Spleen (tissue), 11 donors: Measurements from ENCODE around the gene MAST2. TPM values are rescaled to one million over a fixed set of nuclear protein-coding genes. Genes with fewer than 3 reads are reported as not detected.

Experiments
- DNase-seq: peaks from one replicate; pipeline ENCODE4 v3.0.0-alpha.2; 2020
- H3K27ac ChIP-seq, 8 donors: fragments of 200-600 bp; sonication (generic) in 7 of 8; 1 replicate in 4 of 8; 2 replicates in 4 of 8; pipeline versions ENCODE4 v1.5.0 to v1.8.0; 2016 to 2021; ENCODE audit warnings: inconsistent platforms in 4 of 8, mild to moderate bottlenecking in 4 of 8, moderate library complexity in 1 of 8
- H3K27me3 ChIP-seq, 7 donors: fragments of 200-600 bp; sonication (generic) in 6 of 7; replicated peaks in 1 of 7; 1 replicate in 4 of 7; 2 replicates in 3 of 7; pipeline versions ENCODE4 v1.5.0 to v1.8.0; 2016 to 2021; ENCODE audit warnings: inconsistent platforms in 3 of 7, mild to moderate bottlenecking in 1 of 7
- H3K36me3 ChIP-seq, 6 donors: fragments of 200-600 bp; sonication (generic) in 5 of 6; 1 replicate in 4 of 6; 2 replicates in 2 of 6; pipeline versions ENCODE4 v1.5.0 to v1.8.0; 2016 to 2021; ENCODE audit warnings: inconsistent platforms in 2 of 6
- H3K4me1 ChIP-seq, 6 donors: fragments of 200-600 bp; sonication (generic) in 5 of 6; 1 replicate in 3 of 6; 2 replicates in 3 of 6; pipeline versions ENCODE4 v1.5.0 to v1.8.0; 2016 to 2021; ENCODE audit warnings: inconsistent platforms in 3 of 6
- H3K4me3 ChIP-seq, 8 donors: fragments of 200-600 bp; sonication (generic) in 7 of 8; 1 replicate in 4 of 8; 2 replicates in 4 of 8; pipeline versions ENCODE4 v1.5.0 to v1.8.0; 2016 to 2021; ENCODE audit warnings: inconsistent platforms in 4 of 8, mild to moderate bottlenecking in 4 of 8, moderate library complexity in 2 of 8
- H3K9me3 ChIP-seq, 8 donors: fragments of 200-600 bp; sonication (generic) in 7 of 8; 1 replicate in 4 of 8; 2 replicates in 4 of 8; pipeline versions ENCODE4 v1.5.0 to v1.8.0; 2016 to 2021; ENCODE audit warnings: inconsistent platforms in 4 of 8
- POLR2A ChIP-seq, 3 donors: fragments of 450-650 bp; IDR thresholded peaks; one replicate each; pipeline ENCODE4 v1.5.1; 2017; ENCODE audit warnings: antibody characterized with exemption in 3 of 3, mild to moderate bottlenecking in 1 of 3
- POLR2AphosphoS5 ChIP-seq, 3 donors: sonication (generic); formaldehyde crosslinking; IDR thresholded peaks; one replicate each; pipeline ENCODE4 v1.5.1; 2017; ENCODE audit warnings: antibody characterized with exemption in 3 of 3
- WGBS, 5 donors: extraction: QIAGEN DNeasy Blood & Tissue Kit in 3 of 5; methylation state at CpG; one replicate each; pipeline versions ENCODE4 v1.1.5 to v1.1.7; 2013 to 2018; 5-methylcytosine and 5-hydroxymethylcytosine counted together
- intact Hi-C: fragments of 100-400 bp; cut with DNase I; formaldehyde crosslinking; loops from one replicate; pipeline ENCODE4 v1.15.0; 2023; ENCODE audit warnings: low total_unique reads
- polyA plus RNA-seq, 3 donors: library from polyadenylated mRNA; stranded (reverse); fragments of 200-250 nt; gene quantifications; one replicate each; pipeline ENCODE4 v1.2.1, GENCODE V29; 2013
- total RNA-seq, 7 donors: library from RNA; depleted of rRNA in 3 of 7; stranded (reverse); fragments of >200 nt in 3 of 7; fragmentation: NEBNext Ultra II Directional in 4 of 7; extraction: Animal tissue kit (Norgen Biotek cat#: 25700) in 4 of 7; gene quantifications; one replicate each; pipeline versions ENCODE4 v1.1.0 to v1.2.1, GENCODE V29; 2016 to 2021
- TF ChIP-seq, protein P1 (sequence below), 11 experiments: fragments of 200-600 bp in 7 of 11; fragments of 450-650 bp in 4 of 11; sonication (generic) in 4 of 11; IDR thresholded peaks in 8 of 11; conservative IDR thresholded peaks in 3 of 11; 1 replicate in 7 of 11; 2 replicates in 4 of 11; pipeline versions ENCODE4 v1.4.0 to v1.8.0; 2016 to 2021; ENCODE audit warnings: antibody characterized with exemption in 11 of 11, inconsistent platforms in 4 of 11, mild to moderate bottlenecking in 1 of 11
- donor health status: healthy with polysubstance abuse.
- donor health status: DM: no; HTN: no; CAD: no; lungs with moderate emphysema.
- donor health status: DM: no; HTN: no; CAD: no.
- donor health status: Bipolar disorder and iron deficiency.
- donor health status: healthy.
- donor health status: DM: no; HTN: no; CAD: no.
- donor health status: DM: yes; HTN: yes; CAD: no.

Gene MAST2
- total and polyA plus RNA-seq, 10 donors: 3.6 to 19.4 (median 12.9) TPM

DNA sequence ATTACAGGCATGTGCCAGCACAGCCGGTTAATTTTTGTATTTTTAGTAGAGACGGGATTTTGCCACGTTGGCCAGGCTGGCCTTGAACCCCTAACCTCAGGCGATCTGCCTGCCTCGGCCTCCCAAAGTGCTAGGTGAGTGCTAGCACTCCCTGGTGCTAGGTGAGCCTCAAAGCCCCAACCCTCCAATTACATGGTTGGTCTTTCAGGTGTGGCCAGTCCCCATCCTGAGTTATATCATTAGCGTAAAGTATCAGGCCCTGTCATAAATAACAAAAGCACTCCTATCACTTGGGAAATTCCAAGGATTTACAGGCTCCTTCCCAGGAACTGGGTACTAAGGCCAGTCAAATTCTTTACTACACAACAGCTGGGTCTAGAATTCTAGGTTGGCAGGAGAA lies 191.0 kb downstream of the MAST2 start:
- Histone ChIP-seq H3K4me1 (peaks cover 0 to 5% (median 0%) of the 10 kb centered on the region in 6 donors), H3K27me3 (no peaks in the 10 kb centered on the region), H3K36me3 (peaks cover 0 to 14% (median 0%) of the 10 kb centered on the region in 6 donors), H3K4me3 (no peak overlapping the region), H3K9me3 (peaks cover 0 to 7% (median 0%) of the 10 kb centered on the region in 8 donors), H3K27ac (no peak overlapping the region)
- 88 to 96% (median 94%) methylated on average over 6 of the region's 6 CpGs for WGBS, 5 donors
- no peak for TF ChIP-seq POLR2A (IDR thresholded peaks at IDR 0.05)
- TF ChIP-seq POLR2AphosphoS5 (IDR thresholded peaks at IDR 0.05): no peak
- TF ChIP-seq, protein P1, sequence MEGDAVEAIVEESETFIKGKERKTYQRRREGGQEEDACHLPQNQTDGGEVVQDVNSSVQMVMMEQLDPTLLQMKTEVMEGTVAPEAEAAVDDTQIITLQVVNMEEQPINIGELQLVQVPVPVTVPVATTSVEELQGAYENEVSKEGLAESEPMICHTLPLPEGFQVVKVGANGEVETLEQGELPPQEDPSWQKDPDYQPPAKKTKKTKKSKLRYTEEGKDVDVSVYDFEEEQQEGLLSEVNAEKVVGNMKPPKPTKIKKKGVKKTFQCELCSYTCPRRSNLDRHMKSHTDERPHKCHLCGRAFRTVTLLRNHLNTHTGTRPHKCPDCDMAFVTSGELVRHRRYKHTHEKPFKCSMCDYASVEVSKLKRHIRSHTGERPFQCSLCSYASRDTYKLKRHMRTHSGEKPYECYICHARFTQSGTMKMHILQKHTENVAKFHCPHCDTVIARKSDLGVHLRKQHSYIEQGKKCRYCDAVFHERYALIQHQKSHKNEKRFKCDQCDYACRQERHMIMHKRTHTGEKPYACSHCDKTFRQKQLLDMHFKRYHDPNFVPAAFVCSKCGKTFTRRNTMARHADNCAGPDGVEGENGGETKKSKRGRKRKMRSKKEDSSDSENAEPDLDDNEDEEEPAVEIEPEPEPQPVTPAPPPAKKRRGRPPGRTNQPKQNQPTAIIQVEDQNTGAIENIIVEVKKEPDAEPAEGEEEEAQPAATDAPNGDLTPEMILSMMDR (IDR thresholded peaks at IDR 0.05 in 8 of 11, conservative IDR thresholded peaks at IDR 0.05 in 3 of 11): no peak
- DNase-seq: no peak
- intact Hi-C loops: no loop called here

DNA sequence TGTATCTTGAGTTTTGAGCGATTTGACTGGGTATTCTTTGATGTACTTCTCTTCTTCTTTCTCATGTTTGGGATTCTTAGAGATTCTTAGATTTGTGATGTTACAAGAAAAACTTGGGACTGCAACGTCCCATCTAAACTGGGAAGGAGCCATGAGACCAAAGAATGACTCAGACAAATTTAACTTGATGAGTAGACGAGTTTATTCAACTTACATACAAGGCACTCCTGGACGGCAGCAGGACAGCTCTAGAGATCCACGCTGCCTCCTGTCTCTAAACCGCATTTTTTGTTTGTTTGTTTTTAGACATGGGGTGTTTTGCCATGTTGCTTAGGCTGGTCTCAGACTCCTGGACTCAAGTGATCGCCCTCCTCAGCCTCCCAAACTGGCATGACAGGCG lies 191.9 kb downstream of the MAST2 start:
- TF ChIP-seq, protein P1 (IDR thresholded peaks at IDR 0.05 in 8 of 11, conservative IDR thresholded peaks at IDR 0.05 in 3 of 11): no peak
- TF ChIP-seq POLR2AphosphoS5 (IDR thresholded peaks at IDR 0.05) (no peak), POLR2A (IDR thresholded peaks at IDR 0.05) (no peak)

DNA sequence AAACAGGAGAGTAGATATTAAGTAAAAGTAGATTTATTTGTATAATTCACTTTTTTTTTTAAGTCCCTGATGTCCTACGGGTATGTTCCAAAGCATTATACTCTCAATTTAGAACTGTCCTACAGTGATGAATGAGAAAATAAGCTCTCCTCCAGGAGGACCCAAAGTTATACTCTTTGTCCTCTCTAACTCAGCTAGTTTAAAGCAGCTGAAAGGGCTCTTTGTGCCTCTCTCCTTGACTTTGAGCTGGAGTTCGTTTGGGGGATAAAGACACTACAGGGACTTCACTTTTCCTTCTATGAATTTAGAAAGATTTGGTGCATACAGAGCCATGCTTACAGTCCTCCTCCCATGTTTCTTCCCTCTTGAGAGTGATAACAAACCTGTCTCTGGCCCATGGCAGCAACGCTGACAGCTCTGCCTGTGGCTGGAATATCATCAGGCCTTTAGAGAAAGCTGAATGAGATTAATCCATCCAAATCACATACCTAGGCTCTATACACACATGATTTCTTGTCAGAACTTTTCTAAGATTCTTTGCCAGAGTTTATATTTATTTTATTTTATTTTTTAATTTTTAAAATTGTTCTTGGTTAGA lies 194.7 kb downstream of the MAST2 start:
- H3K27me3 ChIP-seq: no peaks in the 10 kb centered on the region
- TF ChIP-seq, protein P1 (IDR thresholded peaks at IDR 0.05 in 8 of 11, conservative IDR thresholded peaks at IDR 0.05 in 3 of 11): no peak
- TF ChIP-seq POLR2AphosphoS5 (IDR thresholded peaks at IDR 0.05): no peak
- TF ChIP-seq POLR2A (IDR thresholded peaks at IDR 0.05): no peak
- intact Hi-C loops: no loop called here
- no peak overlapping the region for H3K4me3 ChIP-seq
- WGBS, 5 donors: 86 to 97% (median 88%) methylated on average over 3 of the region's 3 CpGs
- DNase-seq: no peak
- no peaks in the 10 kb centered on the region for H3K9me3 ChIP-seq
- H3K4me1 ChIP-seq: peaks cover 0 to 10% (median 0%) of the 10 kb centered on the region in 6 donors
- H3K27ac ChIP-seq: no peak overlapping the region
- peaks cover 0 to 28% (median 0%) of the 10 kb centered on the region in 6 donors for H3K36me3 ChIP-seq

More for the DNA sequence above, 191.9 kb downstream of the MAST2 start:
- Histone ChIP-seq H3K27ac (no peak overlapping the region), H3K4me1 (peaks cover 0 to 5% (median 0%) of the 10 kb centered on the region in 6 donors), H3K9me3 (peaks cover 0 to 7% (median 0%) of the 10 kb centered on the region in 8 donors), H3K4me3 (no peak overlapping the region), H3K27me3 (no peaks in the 10 kb centered on the region), H3K36me3 (peaks cover 0 to 23% (median 0%) of the 10 kb centered on the region in 6 donors)
- WGBS, 5 donors: 82 to 98% (median 86%) methylated on average over 8 of the region's 8 CpGs
- intact Hi-C loops: no loop called here
- DNase-seq: no peak

DNA sequence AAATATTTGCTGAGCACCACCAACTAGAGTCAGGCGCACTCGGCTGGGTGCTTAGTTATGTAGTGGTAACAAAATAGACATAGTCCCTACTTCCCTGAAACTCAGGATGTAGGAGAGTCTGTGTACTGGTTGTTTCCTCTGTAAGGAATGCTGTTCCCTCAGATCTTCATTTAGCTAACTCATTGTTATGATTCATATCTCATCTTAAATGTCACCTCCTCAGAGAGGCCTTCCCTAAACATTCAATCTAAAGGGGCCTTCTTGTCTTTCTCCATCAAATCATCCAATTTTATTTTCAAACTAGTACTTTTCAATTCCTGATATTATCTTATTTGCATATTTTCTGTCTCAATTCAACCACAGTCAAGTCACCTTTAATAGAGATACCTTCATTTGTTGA lies 196.1 kb downstream of the MAST2 start:
- Histone ChIP-seq H3K4me3 (no peak overlapping the region), H3K36me3 (peaks cover 0 to 30% (median 0%) of the 10 kb centered on the region in 6 donors), H3K27ac (no peak overlapping the region), H3K27me3 (no peaks in the 10 kb centered on the region), H3K9me3 (no peaks in the 10 kb centered on the region), H3K4me1 (peaks cover 0 to 19% (median 3%) of the 10 kb centered on the region in 6 donors)
- no peak for DNase-seq
- 93 to 100% (median 99%) methylated on average over 2 of the region's 2 CpGs for WGBS, 5 donors
- intact Hi-C loops: no loop called here
- TF ChIP-seq, protein P1 (IDR thresholded peaks at IDR 0.05 in 8 of 11, conservative IDR thresholded peaks at IDR 0.05 in 3 of 11): no peak
- TF ChIP-seq POLR2AphosphoS5 (IDR thresholded peaks at IDR 0.05) (no peak), POLR2A (IDR thresholded peaks at IDR 0.05) (no peak)
